Esophagus muscularis mucosa (tissue), 4 donors: ENCODE results near the gene SUN5. TPM values are rescaled to one million over a fixed set of nuclear protein-coding genes. Genes with fewer than 3 reads are reported as not detected.
"Not testable (repeated sequence)": the region's sequence is repeated elsewhere in the genome, so short reads cannot be mapped to it uniquely, and the experiment has no call there.

ENCODE experiments used
- DNase-seq: peaks from one replicate; pipeline ENCODE4 v3.0.0-alpha.2; 2017; ENCODE audit errors: extremely low spot score
- H3K27ac ChIP-seq, 4 donors: fragments of 200-600 bp; sonication (generic); replicated peaks in 1 of 4; 1 replicate in 3 of 4; 2 replicates in 1 of 4; pipeline ENCODE4 v1.5.1; 2016 to 2019; ENCODE audit warnings: mild to moderate bottlenecking in 1 of 4
- H3K27me3 ChIP-seq, 4 donors: fragments of 200-600 bp; sonication (generic); one replicate each; pipeline versions ENCODE4 v1.5.1 to v1.6.0; 2016 to 2019
- H3K36me3 ChIP-seq, 4 donors: fragments of 200-600 bp; sonication (generic); one replicate each; pipeline ENCODE4 v1.5.1; 2016 to 2019
- H3K4me1 ChIP-seq, 4 donors: fragments of 200-600 bp; sonication (generic); one replicate each; pipeline ENCODE4 v1.5.1; 2016 to 2019
- H3K4me3 ChIP-seq, 4 donors: fragments of 200-600 bp; sonication (generic); 1 replicate in 2 of 4; 2 replicates in 2 of 4; pipeline ENCODE4 v1.5.1; 2016 to 2019; ENCODE audit warnings: mild to moderate bottlenecking in 4 of 4, moderate library complexity in 1 of 4
- H3K9me3 ChIP-seq, 4 donors: fragments of 200-600 bp; sonication (generic); 1 replicate in 3 of 4; 2 replicates in 1 of 4; pipeline ENCODE4 v1.5.1; 2016 to 2019
- CTCF ChIP-seq, 3 experiments: fragments of 200-600 bp in 2 of 3; fragments of 450-650 bp in 1 of 3; sonication (generic) in 2 of 3; IDR thresholded peaks; one replicate each; pipeline ENCODE4 v1.5.1; 2017 to 2019; ENCODE audit warnings: antibody characterized with exemption in 3 of 3, mild to moderate bottlenecking in 2 of 3, moderate library complexity in 1 of 3
- EP300 ChIP-seq: sonication (generic); formaldehyde crosslinking; IDR thresholded peaks from one replicate; pipeline ENCODE4 v1.6.1; 2017; ENCODE audit warnings: antibody characterized with exemption
- POLR2A ChIP-seq: fragments of 450-650 bp; IDR thresholded peaks from one replicate; pipeline ENCODE4 v1.6.1; 2017; ENCODE audit warnings: antibody characterized with exemption, moderate library complexity, mild to moderate bottlenecking, low read depth
- POLR2AphosphoS5 ChIP-seq, 2 donors: sonication (generic); formaldehyde crosslinking; IDR thresholded peaks; one replicate each; pipeline ENCODE4 v1.6.1; 2017; ENCODE audit warnings: antibody characterized with exemption in 2 of 2
- WGBS: methylation state at CpG from one replicate; pipeline ENCODE4 v1.1.5; 2018; 5-methylcytosine and 5-hydroxymethylcytosine counted together
- intact Hi-C: fragments of 100-400 bp; cut with DNase I; formaldehyde crosslinking; loops from one replicate; pipeline ENCODE4 v1.15.1; 2023
- total RNA-seq, 4 donors: library from RNA; depleted of rRNA; stranded (reverse); fragments of >200 nt; gene quantifications; one replicate each; pipeline versions ENCODE4 v1.1.0 to v1.2.1, GENCODE V29; 2016

The SUN5 gene
- total RNA-seq, 4 donors from 2014 or later, result not detected

GRCh38 chr20:32959351-32960221 is 44.6 kb downstream of the SUN5 start:
- peak; percentile 85 for DNase-seq
- Histone ChIP-seq H3K27ac (no peak overlapping the region), H3K27me3 (peaks cover 0 to 16% (median 0%) of the 10 kb centered on the region in 4 donors), H3K9me3 (peaks cover 0 to 34% (median 25%) of the 10 kb centered on the region in 4 donors), H3K36me3 (no peaks in the 10 kb centered on the region), H3K4me3 (no peak overlapping the region), H3K4me1 (no peaks in the 10 kb centered on the region)
- intact Hi-C loops, result no loop called here
- no peak for TF ChIP-seq CTCF (IDR thresholded peaks at IDR 0.05)
- WGBS, result 83% methylated on average over 11 of the region's 14 CpGs

DNA sequence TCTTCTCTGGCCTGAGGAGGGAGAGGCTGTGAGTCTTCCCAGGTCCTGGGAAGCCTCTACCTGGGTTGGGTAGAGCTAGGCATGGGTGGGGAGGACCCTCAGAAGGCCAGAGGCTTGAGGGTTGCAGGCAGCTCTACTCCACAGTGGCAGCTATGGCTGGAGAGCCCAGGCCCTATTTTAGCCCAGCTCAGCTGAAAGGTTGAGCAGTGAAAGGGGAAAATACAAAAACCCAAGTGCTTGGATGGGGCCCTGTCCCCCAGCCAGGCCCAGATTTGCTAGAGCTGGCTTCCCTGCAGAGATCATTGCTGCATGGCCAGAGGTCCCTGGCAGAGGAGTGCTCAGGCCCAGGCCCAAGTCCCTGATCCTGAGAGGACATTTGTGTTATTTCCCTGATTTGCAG is 45.7 kb downstream of the SUN5 start:
- no peaks in the 10 kb centered on the region for H3K36me3 ChIP-seq
- TF ChIP-seq EP300, result no peak
- no peak for TF ChIP-seq POLR2AphosphoS5 (IDR thresholded peaks at IDR 0.05)
- no peak for TF ChIP-seq CTCF (IDR thresholded peaks at IDR 0.05)
- no peak for TF ChIP-seq POLR2A
- peaks cover 0 to 16% (median 0%) of the 10 kb centered on the region in 4 donors for H3K27me3 ChIP-seq
- no peak overlapping the region for H3K27ac ChIP-seq
- intact Hi-C loops, result no loop called here
- H3K9me3 ChIP-seq, result peaks cover 0 to 44% (median 30%) of the 10 kb centered on the region in 4 donors
- no peaks in the 10 kb centered on the region for H3K4me1 ChIP-seq
- no peak overlapping the region for H3K4me3 ChIP-seq
- DNase-seq, result no peak

- intact Hi-C loops, result no loop called here
These were observed 46.8 kb downstream of the SUN5 start for GRCh38 chr20:32957459-32957858.

GRCh38 chr20:32950539-32950938 is 53.7 kb downstream of the SUN5 start:
- peaks cover 0 to 18% (median 12%) of the 10 kb centered on the region in 4 donors for H3K9me3 ChIP-seq
- H3K4me1 ChIP-seq, DNase-seq, H3K27ac ChIP-seq, H3K36me3 ChIP-seq, H3K4me3 ChIP-seq, intact Hi-C loops: not testable (repeated sequence)
- H3K27me3 ChIP-seq, result peaks cover 0 to 24% (median 0%) of the 10 kb centered on the region in 4 donors
- 27% methylated on average over 4 of the region's 4 CpGs for WGBS

More at GRCh38 chr20:32957459-32957858, 46.8 kb downstream of the SUN5 start:
- no peak overlapping the region for H3K4me3 ChIP-seq
- WGBS, result 66% methylated on average over 5 of the region's 5 CpGs
- TF ChIP-seq POLR2A (no peak), EP300 (no peak), POLR2AphosphoS5 (IDR thresholded peaks at IDR 0.05) (no peak)
- H3K9me3 ChIP-seq, result peaks cover 0 to 44% (median 30%) of the 10 kb centered on the region in 4 donors
- peaks cover 0 to 19% (median 0%) of the 10 kb centered on the region in 4 donors for H3K27me3 ChIP-seq
- H3K36me3 ChIP-seq, result no peaks in the 10 kb centered on the region
- DNase-seq, result no peak
- no peaks in the 10 kb centered on the region for H3K4me1 ChIP-seq
- no peak overlapping the region for H3K27ac ChIP-seq

GRCh38 chr20:32946629-32947028 is 57.6 kb downstream of the SUN5 start:
- intact Hi-C loops, result no loop called here
- Histone ChIP-seq H3K36me3 (no peaks in the 10 kb centered on the region), H3K27me3 (peaks cover 0 to 10% (median 0%) of the 10 kb centered on the region in 4 donors), H3K27ac (no peak overlapping the region), H3K4me3 (no peak overlapping the region), H3K9me3 (peaks cover 0 to 10% (median 3%) of the 10 kb centered on the region in 4 donors), H3K4me1 (no peaks in the 10 kb centered on the region)
- 79% methylated on average over 1 of the region's 1 CpG for WGBS
- DNase-seq, result no peak
- TF ChIP-seq CTCF (IDR thresholded peaks at IDR 0.05) (no peak), POLR2A (no peak), POLR2AphosphoS5 (IDR thresholded peaks at IDR 0.05) (no peak), EP300 (no peak)
